Trophoblast cell (in vitro differentiated cells and primary cell): ENCODE data around the gene SLC35G6.

Source experiments
- DNase-seq, 2 donors: peaks; one replicate each; pipeline ENCODE4 v3.0.0-alpha.2; 2016
- H2AFZ ChIP-seq: 2 replicates; pipeline ENCODE4 v1.6.1; 2013; ENCODE audit warnings: low read length, moderate library complexity, mild to moderate bottlenecking; ENCODE audit not compliant: insufficient read depth, poor library complexity
- H2AK5ac ChIP-seq: 2 replicates; pipeline ENCODE4 v1.6.1; 2013; ENCODE audit warnings: mild to moderate bottlenecking, low read length
- H2BK120ac ChIP-seq: 2 replicates; pipeline ENCODE4 v1.6.1; 2013; ENCODE audit warnings: low read length, mild to moderate bottlenecking, moderate library complexity; ENCODE audit not compliant: insufficient read depth, poor library complexity
- H2BK12ac ChIP-seq: 2 replicates; pipeline ENCODE4 v1.6.1; 2013; ENCODE audit warnings: mild to moderate bottlenecking, low read length, moderate library complexity
- H2BK5ac ChIP-seq: 2 replicates; pipeline ENCODE4 v1.6.1; 2013; ENCODE audit warnings: low read length, low read depth, moderate library complexity, mild to moderate bottlenecking; ENCODE audit not compliant: poor library complexity
- H3K14ac ChIP-seq: 2 replicates; pipeline ENCODE4 v1.6.1; 2013; ENCODE audit warnings: mild to moderate bottlenecking, low read length
- H3K18ac ChIP-seq: 2 replicates; pipeline ENCODE4 v1.6.1; 2013; ENCODE audit warnings: mild to moderate bottlenecking, low read length
- H3K23ac ChIP-seq: 2 replicates; pipeline ENCODE4 v1.6.1; 2013; ENCODE audit warnings: low read length
- H3K27ac ChIP-seq: 2 replicates; pipeline ENCODE4 v1.5.1; 2013; ENCODE audit warnings: low read depth, mild to moderate bottlenecking, inconsistent platforms, low read length, moderate library complexity
- H3K27me3 ChIP-seq: 2 replicates; pipeline ENCODE4 v1.6.1; 2013; ENCODE audit warnings: inconsistent platforms, mild to moderate bottlenecking, low read length, moderate library complexity; ENCODE audit not compliant: insufficient read depth
- H3K36me3 ChIP-seq, 2 experiments: 1 replicate in 1 of 2; 2 replicates in 1 of 2; pipeline ENCODE4 v1.6.1; 2013; ENCODE audit warnings: low read length in 2 of 2, mild to moderate bottlenecking in 2 of 2, moderate library complexity in 1 of 2; ENCODE audit not compliant: insufficient read depth in 2 of 2, control insufficient read depth in 1 of 2
- H3K4ac ChIP-seq: 2 replicates; pipeline ENCODE4 v1.6.1; 2013; ENCODE audit warnings: low read depth, mild to moderate bottlenecking, low read length, moderate library complexity
- H3K4me1 ChIP-seq, 2 experiments: 1 replicate in 1 of 2; 2 replicates in 1 of 2; pipeline ENCODE4 v1.6.1; 2013; ENCODE audit warnings: low read length in 2 of 2, mild to moderate bottlenecking in 2 of 2, moderate library complexity in 1 of 2; ENCODE audit not compliant: insufficient read depth in 2 of 2, control insufficient read depth in 1 of 2
- H3K4me2 ChIP-seq: 2 replicates; pipeline ENCODE4 v1.6.1; 2013; ENCODE audit warnings: inconsistent platforms, mild to moderate bottlenecking, low read length, moderate library complexity
- H3K4me3 ChIP-seq: 2 replicates; pipeline ENCODE4 v1.5.1; 2013; ENCODE audit warnings: mild to moderate bottlenecking, low read depth, low read length, inconsistent platforms
- H3K79me1 ChIP-seq: one replicate; pipeline ENCODE4 v1.6.1; 2013; ENCODE audit warnings: low read length
- H3K79me2 ChIP-seq: 2 replicates; pipeline ENCODE4 v1.6.1; 2013; ENCODE audit warnings: low read length, mild to moderate bottlenecking; ENCODE audit not compliant: control insufficient read depth, insufficient read depth, poor library complexity
- H3K9ac ChIP-seq: 2 replicates; pipeline ENCODE4 v1.6.1; 2013; ENCODE audit warnings: mild to moderate bottlenecking, low read length
- H3K9me3 ChIP-seq: 2 replicates; pipeline ENCODE4 v1.6.1; 2013; ENCODE audit warnings: low read depth, mild to moderate bottlenecking, control low read depth, inconsistent platforms, low read length; ENCODE audit not compliant: insufficient read depth
- H4K12ac ChIP-seq: 2 replicates; pipeline ENCODE4 v1.6.1; 2013; ENCODE audit warnings: low read depth, mild to moderate bottlenecking, low read length, moderate library complexity
- H4K8ac ChIP-seq: 2 replicates; pipeline ENCODE4 v1.6.1; 2013; ENCODE audit warnings: low read depth, mild to moderate bottlenecking, low read length, moderate library complexity
- H4K91ac ChIP-seq: one replicate; pipeline ENCODE4 v1.6.1; 2013; ENCODE audit warnings: low read depth, mild to moderate bottlenecking, low read length, moderate library complexity
- WGBS: extraction: QIAGEN DNeasy Blood & Tissue Kit; methylation state at CpG from one replicate; pipeline ENCODE4 v1.1.7; 2013; ENCODE audit warnings: missing lambda C conversion rate; ENCODE audit not compliant: insufficient read length, insufficient coverage; ENCODE audit errors: extremely low coverage; 5-methylcytosine and 5-hydroxymethylcytosine counted together

The SLC35G6 gene

GRCh38 chr17:7443499-7444485 is 37.5 kb upstream of the SLC35G6 start:
- Histone ChIP-seq H3K4me2 (no peak overlapping the region), H3K14ac (no peak overlapping the region), H3K23ac (no peak overlapping the region), H4K8ac (no peak overlapping the region), H3K27ac (no peak overlapping the region), H4K91ac (peak overlapping the region; percentile 16), H3K36me3 (no peaks in the 10 kb centered on the region), H2AK5ac (peak overlapping the region; percentile 19), H3K4me3 (no peak overlapping the region), H3K4ac (no peak overlapping the region), H3K79me1 (peaks cover 9% of the 10 kb centered on the region), H4K12ac (no peak overlapping the region), H2BK5ac (no peak overlapping the region), H2BK12ac (no peak overlapping the region), H3K18ac (no peak overlapping the region), H2AFZ (no peak overlapping the region), H3K9ac (no peak overlapping the region), H3K9me3 (peaks cover 2% of the 10 kb centered on the region), H3K4me1 (peaks cover 8 to 18% of the 10 kb centered on the region in 2 experiments), H2BK120ac (no peak overlapping the region), H3K27me3 (peaks cover 11% of the 10 kb centered on the region), H3K79me2 (peaks cover 2% of the 10 kb centered on the region)
- WGBS: no CpG with 5 or more reads among the region's 7 CpGs
- no peak for DNase-seq

- Histone ChIP-seq H3K79me1 (peaks cover 9% of the 10 kb centered on the region), H3K79me2 (peaks cover 2% of the 10 kb centered on the region), H4K12ac (peak within 1 kb of the TSS; percentile 23), H2AFZ (peak within 1 kb of the TSS; percentile 57), H2BK120ac (peak within 1 kb of the TSS; percentile 40), H4K91ac (peak within 1 kb of the TSS; percentile 52), H2BK5ac (no peak within 1 kb of the TSS), H3K27ac (peak within 1 kb of the TSS; percentile 62), H3K4ac (no peak within 1 kb of the TSS), H3K4me2 (peak within 1 kb of the TSS; percentile 63), H3K14ac (peak within 1 kb of the TSS; percentile 16), H3K4me3 (peak within 1 kb of the TSS; percentile 60), H3K36me3 (no peaks in the 10 kb centered on the region), H3K23ac (no peak within 1 kb of the TSS), H3K18ac (no peak within 1 kb of the TSS), H2AK5ac (no peak within 1 kb of the TSS), H3K9me3 (peaks cover 2% of the 10 kb centered on the region), H2BK12ac (no peak within 1 kb of the TSS), H3K4me1 (peaks cover 8 to 15% of the 10 kb centered on the region in 2 experiments), H4K8ac (peak within 1 kb of the TSS; percentile 67), H3K27me3 (peaks cover under 1% of the 10 kb centered on the region), H3K9ac (no peak within 1 kb of the TSS)
- no CpG with 5 or more reads among the region's 51 CpGs for WGBS
- DNase-seq: peak; percentile 85
Observed at GRCh38 chr17:7444682-7445618, 36.3 kb upstream of the SLC35G6 start, which contains the start of gene CHRNB1. Gene CHRNB1 (plus strand): TSS chr17:7445061. CDS start chr17:7445128, 67 bp downstream.

- Histone ChIP-seq H4K91ac (peak overlapping the region; percentile 25), H3K4ac (no peak overlapping the region), H3K9me3 (peaks cover 2% of the 10 kb centered on the region), H2AK5ac (no peak overlapping the region), H3K79me2 (no peaks in the 10 kb centered on the region), H3K4me1 (peaks cover 3 to 9% of the 10 kb centered on the region in 2 experiments), H3K14ac (peak overlapping the region; percentile 16), H3K27me3 (no peaks in the 10 kb centered on the region), H3K79me1 (peaks cover 4% of the 10 kb centered on the region), H2BK120ac (peak overlapping the region; percentile 40), H4K8ac (peak overlapping the region; percentile 67), H3K18ac (no peak overlapping the region), H3K4me2 (peak overlapping the region; percentile 63), H2BK12ac (no peak overlapping the region), H3K23ac (no peak overlapping the region), H2BK5ac (no peak overlapping the region), H3K27ac (no peak overlapping the region), H3K9ac (no peak overlapping the region), H3K36me3 (no peaks in the 10 kb centered on the region), H2AFZ (peak overlapping the region; percentile 57), H4K12ac (peak overlapping the region; percentile 23), H3K4me3 (peak overlapping the region; percentile 54)
- WGBS: no CpG with 5 or more reads among the region's 16 CpGs
- no peak for DNase-seq
Observed at GRCh38 chr17:7445619-7445968, 35.7 kb upstream of the SLC35G6 start.

GRCh38 chr17:7448461-7448860 is 32.8 kb upstream of the SLC35G6 start:
- H3K27ac ChIP-seq: no peak overlapping the region
- no peak overlapping the region for H2BK120ac ChIP-seq
- H3K4me2 ChIP-seq: no peak overlapping the region
- no CpG with 5 or more reads among the region's 7 CpGs for WGBS
- H2BK5ac ChIP-seq: no peak overlapping the region
- no peaks in the 10 kb centered on the region for H3K36me3 ChIP-seq
- no peak overlapping the region for H4K8ac ChIP-seq
- H3K9ac ChIP-seq: no peak overlapping the region
- DNase-seq: no peak
- no peak overlapping the region for H2BK12ac ChIP-seq
- no peak overlapping the region for H3K4ac ChIP-seq
- H3K18ac ChIP-seq: no peak overlapping the region
- no peak overlapping the region for H3K4me3 ChIP-seq
- no peak overlapping the region for H3K23ac ChIP-seq
- H4K91ac ChIP-seq: no peak overlapping the region
- H3K79me2 ChIP-seq: no peaks in the 10 kb centered on the region
- H4K12ac ChIP-seq: no peak overlapping the region
- H2AK5ac ChIP-seq: no peak overlapping the region
- no peak overlapping the region for H2AFZ ChIP-seq
- peaks cover 0 to 10% of the 10 kb centered on the region in 2 experiments for H3K4me1 ChIP-seq
- peaks cover 3% of the 10 kb centered on the region for H3K79me1 ChIP-seq
- H3K27me3 ChIP-seq: no peaks in the 10 kb centered on the region
- peaks cover 2% of the 10 kb centered on the region for H3K9me3 ChIP-seq
- H3K14ac ChIP-seq: no peak overlapping the region
